ENCODE measurements around the gene LRRC37A2. TPM values are rescaled to one million over a fixed set of nuclear protein-coding genes. Genes with fewer than 3 reads are reported as not detected.
"Not testable (repeated sequence)": the region's sequence is repeated elsewhere in the genome, so short reads cannot be mapped to it uniquely, and the experiment has no call there.

The LRRC37A2 gene
- total RNA-seq (2021; fragmentation: NEBNext Ultra II Directional; extraction: Animal tissue kit (Norgen Biotek cat#: 25700)) = 10.7 and 11.6 TPM in 2 replicates
- 4.1 and 4.7 TPM in 2 replicates for polyA plus RNA-seq (2011; rRNA removed)
- polyA plus RNA-seq (2011; cell fraction: cytosol; rRNA removed) = 7.4 TPM
- polyA plus RNA-seq (2011; cell fraction: nucleus; rRNA removed) = 13.8 TPM
- polyA plus RNA-seq (2012, experiment 1 of 2) = 19.8 to 28.2 TPM (median 23.0 TPM) in 4 replicates
- 2.3 TPM for polyA plus RNA-seq (2012, experiment 2 of 2)
- 5.7 TPM for polyA plus RNA-seq (2013, experiment 1 of 2)
- polyA plus RNA-seq (2013, experiment 2 of 2) = 4.8 TPM
- polyA minus RNA-seq (2011; rRNA and poly(A)+ RNA removed) = 14.3 TPM in 2 replicates
- 5.9 TPM for polyA minus RNA-seq (2011; cell fraction: cytosol; rRNA and poly(A)+ RNA removed)
- 38.4 TPM for polyA minus RNA-seq (2011; cell fraction: nucleus; rRNA and poly(A)+ RNA removed)
- long read RNA-seq, experiment 1, partial matches to known transcripts = 0 of 3 reads
- long read RNA-seq, experiment 1, other reads (novel, unspliced or antisense) = 1 of 3 reads
- long read RNA-seq, experiment 2, partial matches to known transcripts = 0 of 3 reads
- long read RNA-seq, experiment 2, other reads (novel, unspliced or antisense) = 0 of 3 reads

- WGBS, 2 experiments (ENCODE audit: extremely low coverage in 1 of 2, insufficient coverage in 1 of 2, insufficient read length in 1 of 2, insufficient replicate concordance in 2 of 2, low coverage in 1 of 2, low lambda C conversion rate in 2 of 2, missing lambda C conversion rate in 1 of 2) = no CpG with 5 or more reads among the region's 11 CpGs
- H3K4me2 ChIP-seq (ENCODE audit: insufficient read depth in 1 of 2, low read depth in 2 of 2, low read length in 2 of 2) = not testable (repeated sequence)
Measured at GRCh38 chr17:46512168-46512567, at the start of gene LRRC37A2. Gene LRRC37A2 (plus strand): TSS chr17:46512468. CDS start chr17:46512713, 245 bp downstream.

More at GRCh38 chr17:46512168-46512567, at the start of gene LRRC37A2:
- H3K27ac ChIP-seq (ENCODE audit: low read depth, low read length); H3K4me3 ChIP-seq (ENCODE audit: extremely low read depth in 1 of 4, insufficient read depth in 2 of 4, low read depth in 3 of 4, low read length in 4 of 4); DNase-seq (ENCODE audit: low read depth in 1 of 2, low spot score in 2 of 2); H3K14ac ChIP-seq (ENCODE audit: insufficient read length); H2BK120ac ChIP-seq (replicated peaks; ENCODE audit: low read depth, low read length); H3K79me1 ChIP-seq (ENCODE audit: low read depth, low read length); H4K5ac ChIP-seq (ENCODE audit: insufficient read length, low read depth, low read length); H2AFZ ChIP-seq (ENCODE audit: low read length); H3K36me3 ChIP-seq (ENCODE audit: control insufficient read depth in 2 of 4, insufficient read depth in 4 of 4, low read length in 3 of 4); H4K91ac ChIP-seq (replicated peaks; ENCODE audit: insufficient read length, low read length); H3K27me3 ChIP-seq (replicated peaks in 1 of 4; ENCODE audit: control insufficient read depth in 3 of 4, extremely low read depth in 1 of 4, insufficient read depth in 3 of 4, low read length in 3 of 4); H2BK20ac ChIP-seq (ENCODE audit: low read length); FAIRE-seq; H3K23ac ChIP-seq (ENCODE audit: insufficient read length); H2AK5ac ChIP-seq (ENCODE audit: low read depth, low read length); H3K56ac ChIP-seq (replicated peaks; ENCODE audit: insufficient read length, low read depth, low read length); H3K4ac ChIP-seq (replicated peaks; ENCODE audit: insufficient read length, low read depth, low read length); H3K9me3 ChIP-seq (ENCODE audit: insufficient read depth in 2 of 2, low read depth in 1 of 2, low read length in 1 of 2); H2BK15ac ChIP-seq (ENCODE audit: low read length); H3K23me2 ChIP-seq (ENCODE audit: low read depth, low read length); H4K20me1 ChIP-seq (replicated peaks in 1 of 2; ENCODE audit: control insufficient read depth in 1 of 2, insufficient read depth in 2 of 2, low read length in 2 of 2); H3K18ac ChIP-seq (ENCODE audit: extremely low read depth, low read length); H3K4me1 ChIP-seq (replicated peaks in 1 of 4; ENCODE audit: control insufficient read depth in 3 of 4, insufficient read depth in 4 of 4, low read length in 3 of 4); CTCF ChIA-PET (ENCODE audit: partially characterized antibody); POLR2A ChIA-PET (ENCODE audit: partially characterized antibody); H3K79me2 ChIP-seq (ENCODE audit: control insufficient read depth in 1 of 2, insufficient read depth in 2 of 2, low read length in 2 of 2); H2BK5ac ChIP-seq (ENCODE audit: low read depth, low read length); H4K8ac ChIP-seq (ENCODE audit: extremely low read depth, insufficient read depth, low read length); H2BK12ac ChIP-seq (ENCODE audit: low read depth, low read length); H3K9ac ChIP-seq (replicated peaks in 1 of 4; ENCODE audit: extremely low read depth in 1 of 4, low read depth in 3 of 4, low read length in 3 of 4): not testable (repeated sequence)
